Central memory CD4-positive, alpha-beta T cell (primary cell): Measurements from ENCODE around the gene CLSTN2.

Source experiments
- DNase-seq: peaks from one replicate; pipeline ENCODE4 v3.0.0; 2022

Gene CLSTN2

GRCh38 chr3:140153736-140154135, 218.8 kb downstream of the CLSTN2 start:
- DNase-seq = no peak

GRCh38 chr3:140157161-140157560, 222.2 kb downstream of the CLSTN2 start:
- DNase-seq = no peak

- DNase-seq = no peak
These were observed 224.7 kb downstream of the CLSTN2 start for GRCh38 chr3:140159646-140160045.

- no peak for DNase-seq
These were observed 225.6 kb downstream of the CLSTN2 start for GRCh38 chr3:140160553-140160952.

GRCh38 chr3:140162551-140162950, 227.6 kb downstream of the CLSTN2 start:
- DNase-seq = no peak

- no peak for DNase-seq
These were observed 228.3 kb downstream of the CLSTN2 start for GRCh38 chr3:140163159-140163763.

GRCh38 chr3:140164156-140164555, 229.2 kb downstream of the CLSTN2 start:
- DNase-seq = no peak

GRCh38 chr3:140164922-140165590, 230.1 kb downstream of the CLSTN2 start:
- DNase-seq = no peak

- DNase-seq = no peak
These were observed 230.8 kb downstream of the CLSTN2 start for GRCh38 chr3:140165781-140166180.

- no peak for DNase-seq
These were observed 232.0 kb downstream of the CLSTN2 start for GRCh38 chr3:140166861-140167599.

- DNase-seq = no peak
These were observed 232.8 kb downstream of the CLSTN2 start for GRCh38 chr3:140167600-140168281.

- no peak for DNase-seq
These were observed 235.6 kb downstream of the CLSTN2 start for GRCh38 chr3:140170612-140171011.

- DNase-seq = no peak
These were observed 241.5 kb downstream of the CLSTN2 start for GRCh38 chr3:140176526-140176925.

- no peak for DNase-seq
These were observed 243.0 kb downstream of the CLSTN2 start for GRCh38 chr3:140177943-140178342.

- DNase-seq = no peak
These were observed 243.5 kb downstream of the CLSTN2 start for GRCh38 chr3:140178482-140178881.

GRCh38 chr3:140180603-140181002, 245.6 kb downstream of the CLSTN2 start:
- no peak for DNase-seq

GRCh38 chr3:140185375-140185774, 250.4 kb downstream of the CLSTN2 start:
- DNase-seq = no peak

GRCh38 chr3:140186421-140186920, 251.5 kb downstream of the CLSTN2 start:
- DNase-seq = no peak

- no peak for DNase-seq
These were observed 252.0 kb downstream of the CLSTN2 start for GRCh38 chr3:140187028-140187427.

GRCh38 chr3:140187656-140188221, 252.8 kb downstream of the CLSTN2 start:
- no peak for DNase-seq

- no peak for DNase-seq
These were observed 253.3 kb downstream of the CLSTN2 start for GRCh38 chr3:140188285-140188684.

- DNase-seq = no peak
These were observed 254.3 kb downstream of the CLSTN2 start for GRCh38 chr3:140189267-140189666.

- no peak for DNase-seq
These were observed 255.0 kb downstream of the CLSTN2 start for GRCh38 chr3:140189976-140190375.
